H9 (cell line): ENCODE measurements around the gene SCFD2. TPM values are rescaled to one million over a fixed set of nuclear protein-coding genes. Genes with fewer than 3 reads are reported as not detected.

Experiments used
- DNase-seq: peaks from one replicate; pipeline ENCODE4 v3.0.0-alpha.2; 2017
- H2AFZ ChIP-seq: one replicate; pipeline ENCODE4 v1.6.1; 2013; ENCODE audit warnings: mild to moderate bottlenecking, low read length, control low read depth, moderate library complexity
- H2AK5ac ChIP-seq: 2 replicates; pipeline ENCODE4 v1.6.1; 2013; ENCODE audit warnings: low read length, control low read depth, mixed read lengths; ENCODE audit not compliant: insufficient read length
- H2BK120ac ChIP-seq: one replicate; pipeline ENCODE4 v1.6.1; 2013; ENCODE audit warnings: low read depth, mild to moderate bottlenecking, low read length, control low read depth, inconsistent platforms; ENCODE audit not compliant: poor library complexity, severe bottlenecking
- H2BK12ac ChIP-seq: 2 replicates; pipeline ENCODE4 v1.6.1; 2013; ENCODE audit warnings: low read length, control low read depth, mixed read lengths, low read depth; ENCODE audit not compliant: insufficient read length
- H2BK15ac ChIP-seq: 2 replicates; pipeline ENCODE4 v1.6.1; 2013; ENCODE audit warnings: low read depth, low read length, control low read depth
- H2BK20ac ChIP-seq: one replicate; pipeline ENCODE4 v1.6.1; 2013; ENCODE audit warnings: low read depth, mild to moderate bottlenecking, low read length, control low read depth, inconsistent platforms; ENCODE audit not compliant: poor library complexity, severe bottlenecking
- H2BK5ac ChIP-seq: 2 replicates; pipeline ENCODE4 v1.6.1; 2013; ENCODE audit warnings: low read length, control low read depth, mixed read lengths; ENCODE audit not compliant: insufficient read length
- H3K14ac ChIP-seq: 2 replicates; pipeline ENCODE4 v1.6.1; 2013; ENCODE audit warnings: low read length, control low read depth; ENCODE audit not compliant: insufficient read depth
- H3K18ac ChIP-seq: 2 replicates; pipeline ENCODE4 v1.6.1; 2013; ENCODE audit warnings: low read depth, mild to moderate bottlenecking, mixed read lengths, low read length, control low read depth; ENCODE audit not compliant: insufficient read length
- H3K23ac ChIP-seq: 2 replicates; pipeline ENCODE4 v1.6.1; 2013; ENCODE audit warnings: low read length, control low read depth, mixed read lengths, low read depth; ENCODE audit not compliant: insufficient read length
- H3K23me2 ChIP-seq: 2 replicates; pipeline ENCODE4 v1.6.1; 2013; ENCODE audit warnings: low read depth, mild to moderate bottlenecking, mixed read lengths, low read length, control low read depth; ENCODE audit not compliant: insufficient read length, poor library complexity, severe bottlenecking
- H3K27ac ChIP-seq: 2 replicates; pipeline ENCODE4 v1.5.1; 2013; ENCODE audit warnings: low read length, control low read depth, mixed read lengths, low read depth; ENCODE audit not compliant: insufficient read length
- H3K27me3 ChIP-seq: 2 replicates; pipeline ENCODE4 v1.6.1; 2013; ENCODE audit warnings: low read length, control low read depth, inconsistent platforms; ENCODE audit not compliant: insufficient read depth
- H3K4ac ChIP-seq: 2 replicates; pipeline ENCODE4 v1.6.1; 2013; ENCODE audit warnings: low read depth, mild to moderate bottlenecking, control low read depth, inconsistent platforms, low read length, moderate library complexity
- H3K4me1 ChIP-seq: 2 replicates; pipeline ENCODE4 v1.6.1; 2013; ENCODE audit warnings: low read length, control low read depth, inconsistent platforms; ENCODE audit not compliant: insufficient read depth
- H3K4me2 ChIP-seq: 2 replicates; pipeline ENCODE4 v1.6.1; 2013; ENCODE audit warnings: low read length, control low read depth, mixed read lengths; ENCODE audit not compliant: insufficient read length, insufficient read depth
- H3K56ac ChIP-seq: 2 replicates; pipeline ENCODE4 v1.6.1; 2013; ENCODE audit warnings: low read depth, mild to moderate bottlenecking, mixed read lengths, low read length, control low read depth; ENCODE audit not compliant: insufficient read length
- H3K79me1 ChIP-seq: 2 replicates; pipeline ENCODE4 v1.6.1; 2013; ENCODE audit warnings: low read depth, mild to moderate bottlenecking, moderate library complexity, low read length, control low read depth, inconsistent platforms; ENCODE audit not compliant: insufficient read depth, poor library complexity, severe bottlenecking
- H3K79me2 ChIP-seq: 2 replicates; pipeline ENCODE4 v1.6.1; 2013; ENCODE audit warnings: low read length, control low read depth, inconsistent platforms; ENCODE audit not compliant: insufficient read depth
- H3K9ac ChIP-seq: 2 replicates; pipeline ENCODE4 v1.6.1; 2013; ENCODE audit warnings: low read length, control low read depth, mixed read lengths; ENCODE audit not compliant: insufficient read length; ENCODE audit errors: extremely low read depth
- H3K9me3 ChIP-seq: one replicate; pipeline ENCODE4 v1.6.1; 2013; ENCODE audit warnings: low read depth, low read length, inconsistent platforms; ENCODE audit not compliant: control insufficient read depth
- H3T11ph ChIP-seq: one replicate; pipeline ENCODE4 v1.6.1; 2013; ENCODE audit warnings: mild to moderate bottlenecking, low read length, control low read depth, inconsistent platforms
- H4K20me1 ChIP-seq: one replicate; pipeline ENCODE4 v1.6.1; 2013; ENCODE audit not compliant: control insufficient read depth, insufficient read length, insufficient read depth
- H4K5ac ChIP-seq: 2 replicates; pipeline ENCODE4 v1.6.1; 2013; ENCODE audit warnings: low read depth, mild to moderate bottlenecking, mixed read lengths, low read length, control low read depth; ENCODE audit not compliant: insufficient read length
- H4K8ac ChIP-seq: replicated peaks from 2 replicates; pipeline ENCODE4 v1.6.1; 2013; ENCODE audit warnings: low read length, control low read depth, mixed read lengths, low read depth; ENCODE audit not compliant: insufficient read length
- H4K91ac ChIP-seq: 2 replicates; pipeline ENCODE4 v1.6.1; 2013; ENCODE audit warnings: low read depth, mild to moderate bottlenecking, moderate library complexity, mixed read lengths, low read length, control low read depth; ENCODE audit not compliant: insufficient read length
- H3K27ac Mint-ChIP-seq, 3 experiments: 2 replicates in 2 of 3; 3 replicates in 1 of 3; pipeline ENCODE4 v1.8.0; 2020 to 2021; ENCODE audit warnings: mixed read lengths in 3 of 3, mild to moderate bottlenecking in 1 of 3, moderate library complexity in 1 of 3
- H3K27me3 Mint-ChIP-seq: 2 replicates; pipeline ENCODE4 v1.8.0; 2021; ENCODE audit warnings: low read depth, mild to moderate bottlenecking, moderate library complexity, mixed read lengths
- H3K36me3 Mint-ChIP-seq, 3 experiments: 2 replicates in 2 of 3; 3 replicates in 1 of 3; pipeline ENCODE4 v1.8.0; 2020 to 2021; ENCODE audit warnings: low read depth in 3 of 3, mixed read lengths in 3 of 3; ENCODE audit not compliant: insufficient read depth in 1 of 3
- H3K4me1 Mint-ChIP-seq, 2 experiments: 2 replicates each; pipeline ENCODE4 v1.8.0; 2020; ENCODE audit warnings: mixed read lengths in 2 of 2
- H3K4me3 Mint-ChIP-seq, 2 experiments: 2 replicates in 1 of 2; 3 replicates in 1 of 2; pipeline ENCODE4 v1.8.0; 2020 to 2021; ENCODE audit warnings: mild to moderate bottlenecking in 2 of 2, mixed read lengths in 2 of 2, moderate library complexity in 1 of 2
- H3K9me3 Mint-ChIP-seq, 2 experiments: 2 replicates in 1 of 2; 3 replicates in 1 of 2; pipeline ENCODE4 v1.8.0; 2020; ENCODE audit warnings: mild to moderate bottlenecking in 2 of 2, mixed read lengths in 2 of 2, moderate library complexity in 1 of 2
- CTCF ChIP-seq: fragments of 200-600 bp; sonication (generic); conservative IDR thresholded peaks from 3 replicates; pipeline ENCODE4 v1.8.0; 2021; ENCODE audit warnings: antibody characterized with exemption, mild to moderate bottlenecking
- WGBS: extraction: QIAGEN DNeasy Blood & Tissue Kit; methylation state at CpG from one replicate; pipeline ENCODE4 v1.1.7; 2013; ENCODE audit warnings: missing lambda C conversion rate, low lambda C conversion rate, mixed read lengths; ENCODE audit not compliant: insufficient read length; ENCODE audit errors: extremely low coverage; 5-methylcytosine and 5-hydroxymethylcytosine counted together
- total RNA-seq: library from RNA; stranded (reverse); gene quantifications from 2 replicates; pipeline ENCODE4 v1.2.1, GENCODE V29; 2021

SCFD2 gene
- total RNA-seq, 1 experiment from 2014 or later: 10.1 TPM

GRCh38 chr4:52962721-52963120, 403.1 kb downstream of the SCFD2 start:
- no peaks in the 10 kb centered on the region for H3K79me1 ChIP-seq
- no peak overlapping the region for H2BK20ac ChIP-seq
- H3K4me3 Mint-ChIP-seq: no peak overlapping the region
- no peak overlapping the region for H3K14ac ChIP-seq
- no peaks in the 10 kb centered on the region; a peak in 1 of 4 replicates for H3K4me1 Mint-ChIP-seq
- no peak overlapping the region for H3T11ph ChIP-seq
- no peak overlapping the region for H3K9ac ChIP-seq
- H3K23ac ChIP-seq: no peak overlapping the region
- H4K5ac ChIP-seq: no peak overlapping the region
- TF ChIP-seq CTCF: no peak
- H3K23me2 ChIP-seq: no peaks in the 10 kb centered on the region
- no peaks in the 10 kb centered on the region for H3K9me3 Mint-ChIP-seq
- no peaks in the 10 kb centered on the region for H3K9me3 ChIP-seq
- no peak overlapping the region for H4K91ac ChIP-seq
- H2BK5ac ChIP-seq: no peak overlapping the region
- H3K27ac Mint-ChIP-seq: no peak overlapping the region
- H2AK5ac ChIP-seq: no peak overlapping the region
- H2AFZ ChIP-seq: no peak overlapping the region
- no peak for DNase-seq
- no peak overlapping the region for H3K4me2 ChIP-seq
- no peak overlapping the region for H3K27ac ChIP-seq
- H4K8ac ChIP-seq: no peak overlapping the region
- H3K4me1 ChIP-seq: no peaks in the 10 kb centered on the region
- no peaks in the 10 kb centered on the region for H3K79me2 ChIP-seq
- H3K4ac ChIP-seq: no peak overlapping the region
- no peak overlapping the region for H2BK12ac ChIP-seq
- no peaks in the 10 kb centered on the region for H3K27me3 ChIP-seq
- H4K20me1 ChIP-seq: no peaks in the 10 kb centered on the region
- H3K18ac ChIP-seq: no peak overlapping the region
- H2BK15ac ChIP-seq: no peak overlapping the region
- no peak overlapping the region for H2BK120ac ChIP-seq
- WGBS: no CpG with 5 or more reads among the region's 3 CpGs
- no peaks in the 10 kb centered on the region; the same call in 1 of the 2 replicates for H3K27me3 Mint-ChIP-seq
- H3K36me3 Mint-ChIP-seq: no peaks in the 10 kb centered on the region
- no peak overlapping the region for H3K56ac ChIP-seq
